K562 (cell line): ENCODE results near the gene PVALEF. TPM values are rescaled to one million over a fixed set of nuclear protein-coding genes. Genes with fewer than 3 reads are reported as not detected.

Experiments used
- ASH1L ChIP-seq: fragments of 450-650 bp; IDR thresholded peaks from 2 replicates; pipeline ENCODE4 v1.6.1; 2018; ENCODE audit warnings: borderline replicate concordance, mild to moderate bottlenecking, low read depth; ENCODE audit not compliant: partially characterized antibody
- KLF6 ChIP-seq: fragments of 250-450 bp; sonication (Bioruptor Pico); IDR thresholded peaks from 2 replicates; pipeline ENCODE4 v1.4.0; 2020; ENCODE audit warnings: mild to moderate bottlenecking, moderate library complexity, borderline replicate concordance
- LCOR ChIP-seq: sonication (generic); formaldehyde crosslinking; IDR thresholded peaks from 2 replicates; pipeline ENCODE4 v1.8.0; 2022; ENCODE audit warnings: mild to moderate bottlenecking, missing genetic modification reagents
- PBX2 ChIP-seq, 2 experiments: IDR thresholded peaks in 1 of 2; conservative IDR thresholded peaks in 1 of 2; 2 replicates each; pipeline ENCODE4 v1.6.1; 2016; ENCODE audit warnings: low read depth in 2 of 2, mild to moderate bottlenecking in 1 of 2, missing compliant biosample characterization in 1 of 2, missing genetic modification characterization in 1 of 2, moderate library complexity in 1 of 2
- PTTG1 ChIP-seq: fragments of 450-650 bp; IDR thresholded peaks from 2 replicates; pipeline ENCODE4 v1.6.1; 2016; ENCODE audit warnings: low read depth, mild to moderate bottlenecking, missing genetic modification characterization, missing compliant biosample characterization
- ZBTB12 ChIP-seq: fragments of 250-450 bp; sonication (Bioruptor Pico); IDR thresholded peaks from 2 replicates; pipeline ENCODE4 v1.4.0; 2020
- ZNF324 ChIP-seq: fragments of 250-450 bp; sonication (Bioruptor Pico); IDR thresholded peaks from 2 replicates; pipeline ENCODE4 v1.4.0; 2020; ENCODE audit warnings: mild to moderate bottlenecking
- polyA plus RNA-seq, 8 experiments: library from polyadenylated mRNA; depleted of rRNA in 4 of 8; stranded (reverse) in 5 of 8; unstranded in 3 of 8; fragments of >200 nt; fragmentation: Nextera tagmentation in 2 of 8; fragmentation: Illumina TruSeq in 1 of 8; extraction: Ambion mirVana in 2 of 8; extraction: Trizol in 1 of 8; gene quantifications; 2 replicates each; pipeline versions ENCODE4 v1.2.1 to v1.2.3, GENCODE V29; 2011 to 2014; ENCODE audit warnings: inconsistent platforms in 1 of 8, missing spikeins in 1 of 8
- total RNA-seq, 7 experiments: library from RNA; depleted of rRNA in 6 of 7; stranded (reverse); fragments of >200 nt in 6 of 7; fragmentation: Illumina TruSeq in 2 of 7; extraction: Trizol in 2 of 7; gene quantifications; 2 replicates each; pipeline versions ENCODE4 v1.2.1 to v1.2.3, GENCODE V29; 2011 to 2021; ENCODE audit warnings: low replicate concordance in 1 of 7

Gene PVALEF
- total and polyA plus RNA-seq, 9 of the 15 experiments (the other 6 are each of a cell fraction or from before 2014, with no cell fraction given) = not detected

DNA sequence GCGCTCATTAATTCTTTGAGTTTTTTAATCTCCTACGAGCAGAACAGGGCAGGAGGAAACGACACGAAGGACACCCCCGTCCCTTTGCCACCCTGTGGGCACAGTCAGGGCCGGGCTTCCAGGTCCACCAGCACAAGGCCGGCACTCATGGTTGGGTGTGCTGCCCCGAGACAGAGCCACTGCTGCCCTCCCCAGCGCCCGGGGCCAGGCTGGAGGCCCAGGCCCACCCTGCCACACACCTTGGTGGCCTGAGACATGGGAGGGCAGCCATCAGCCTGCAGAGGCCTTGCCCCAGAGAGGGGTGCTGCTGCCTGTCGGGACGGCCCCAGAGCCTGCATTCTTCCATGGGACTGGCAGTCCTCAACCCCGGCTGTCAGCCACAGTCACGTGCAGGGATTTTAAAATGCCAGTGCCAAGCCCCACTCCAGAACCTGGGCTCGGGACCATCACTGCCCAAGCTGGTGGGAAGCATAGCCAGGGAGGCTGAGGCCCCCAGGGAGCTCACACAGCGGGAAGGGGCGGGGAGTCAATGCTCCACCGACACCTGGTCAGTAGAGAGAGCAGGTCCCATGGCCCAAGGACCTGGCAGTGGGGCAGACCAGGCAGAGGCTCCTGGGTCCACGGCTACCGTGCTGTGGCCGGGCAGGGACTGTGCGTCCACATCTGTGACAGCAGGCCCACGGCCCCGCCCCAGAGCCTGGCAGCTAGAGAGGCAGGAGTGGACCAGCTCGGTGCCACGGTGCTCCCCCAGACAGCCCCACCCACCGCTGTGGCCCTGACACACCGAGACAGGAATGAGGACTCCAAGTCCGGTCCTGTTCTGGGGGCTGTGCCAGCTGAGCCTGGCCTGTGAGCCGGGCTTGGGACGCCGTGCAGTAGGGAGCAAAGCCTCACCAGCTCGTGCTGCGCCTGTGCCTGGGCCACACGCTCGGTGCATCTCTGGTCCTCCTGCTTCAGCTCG is 29.9 kb downstream of the PVALEF start (continued):
- TF ChIP-seq ZNF324 (CRISPR knock-in tag) = no peak
- no peak for TF ChIP-seq ASH1L
- no peak for TF ChIP-seq PTTG1
- no peak for TF ChIP-seq KLF6
- no peak for TF ChIP-seq PBX2 (CRISPR knock-in tag; IDR thresholded peaks at IDR 0.05; ENCODE audit: low read depth)
- no peak for TF ChIP-seq PBX2 (tag; conservative IDR thresholded peaks at IDR 0.05; ENCODE audit: low read depth)
- no peak for TF ChIP-seq LCOR (CRISPR knock-in tag)
- TF ChIP-seq ZBTB12 (CRISPR knock-in tag) = no peak
